ENCODE data around the gene CLEC16A.

- TF ChIP-seq POLR2A (conservative IDR thresholded peaks at IDR 0.05): no peak
- no peak for TF ChIP-seq BRCA1 (IDR thresholded peaks at IDR 0.05)
- no peak for TF ChIP-seq BRCA1 (CRISPR knock-in tag; IDR thresholded peaks at IDR 0.05)
- no peak for TF ChIP-seq HDGF (IDR thresholded peaks at IDR 0.05)
- no peak for TF ChIP-seq CTCF (IDR thresholded peaks at IDR 0.05 in 2 of 3, conservative IDR thresholded peaks at IDR 0.05 in 1 of 3; ENCODE audit: insufficient read depth in 2 of 3, low read depth in 1 of 3, low read length in 3 of 3)
- no peak for TF ChIP-seq FOXM1 (IDR thresholded peaks at IDR 0.05; ENCODE audit: low read depth)
- no peak for TF ChIP-seq FOXM1 (CRISPR knock-in tag; IDR thresholded peaks at IDR 0.05; ENCODE audit: low read depth)
These were observed 25.4 kb upstream of the CLEC16A start for GRCh38 chr16:10919003-10919351.

Data from K562 (cell line).